ENCODE measurements around the gene TDRD7.

TDRD7 gene

GRCh38 chr9:97504381-97505216 lies 92.7 kb downstream of the TDRD7 start:
- no peak for DNase-seq (ENCODE audit: low read depth)

- DNase-seq (ENCODE audit: low read depth), result no peak
Measured at GRCh38 chr9:97505845-97506244, 93.9 kb downstream of the TDRD7 start.

- DNase-seq (ENCODE audit: low read depth), result no peak
Measured at GRCh38 chr9:97506306-97506705, 94.4 kb downstream of the TDRD7 start.

GRCh38 chr9:97506787-97507186 lies 94.9 kb downstream of the TDRD7 start:
- DNase-seq (ENCODE audit: low read depth), result no peak

- no peak for DNase-seq (ENCODE audit: low read depth)
Measured at GRCh38 chr9:97507428-97507984, 95.6 kb downstream of the TDRD7 start.

- no peak for DNase-seq (ENCODE audit: low read depth)
Measured at GRCh38 chr9:97508852-97509251, 97.0 kb downstream of the TDRD7 start.

- DNase-seq (ENCODE audit: low read depth), result no peak
Measured at GRCh38 chr9:97510797-97511654, 99.1 kb downstream of the TDRD7 start.

- DNase-seq (ENCODE audit: low read depth), result no peak
Measured at GRCh38 chr9:97511655-97512427, 99.9 kb downstream of the TDRD7 start.

- no peak for DNase-seq (ENCODE audit: low read depth)
Measured at GRCh38 chr9:97512966-97513560, 101.2 kb downstream of the TDRD7 start.

GRCh38 chr9:97514531-97514930 lies 102.6 kb downstream of the TDRD7 start:
- DNase-seq (ENCODE audit: low read depth), result no peak

- no peak for DNase-seq (ENCODE audit: low read depth)
Measured at GRCh38 chr9:97515662-97516061, 103.8 kb downstream of the TDRD7 start.

- DNase-seq (ENCODE audit: low read depth), result no peak
Measured at GRCh38 chr9:97516111-97516510, 104.2 kb downstream of the TDRD7 start.

GRCh38 chr9:97517331-97518089 lies 105.6 kb downstream of the TDRD7 start:
- no peak for DNase-seq (ENCODE audit: low read depth)

GRCh38 chr9:97518166-97518908 lies 106.4 kb downstream of the TDRD7 start:
- no peak for DNase-seq (ENCODE audit: low read depth)

- no peak for DNase-seq (ENCODE audit: low read depth)
Measured at GRCh38 chr9:97518909-97519307, 107.0 kb downstream of the TDRD7 start.

GRCh38 chr9:97519441-97519970 lies 107.6 kb downstream of the TDRD7 start:
- no peak for DNase-seq (ENCODE audit: low read depth)

GRCh38 chr9:97521576-97522333 lies 109.9 kb downstream of the TDRD7 start:
- no peak for DNase-seq (ENCODE audit: low read depth)

- DNase-seq (ENCODE audit: low read depth), result no peak
Measured at GRCh38 chr9:97524424-97524823, 112.5 kb downstream of the TDRD7 start.

- no peak for DNase-seq (ENCODE audit: low read depth)
Measured at GRCh38 chr9:97525451-97525850, 113.6 kb downstream of the TDRD7 start.

Measured in HS-27A (cell line).